ENCODE data around the gene VGLL4.

DNA sequence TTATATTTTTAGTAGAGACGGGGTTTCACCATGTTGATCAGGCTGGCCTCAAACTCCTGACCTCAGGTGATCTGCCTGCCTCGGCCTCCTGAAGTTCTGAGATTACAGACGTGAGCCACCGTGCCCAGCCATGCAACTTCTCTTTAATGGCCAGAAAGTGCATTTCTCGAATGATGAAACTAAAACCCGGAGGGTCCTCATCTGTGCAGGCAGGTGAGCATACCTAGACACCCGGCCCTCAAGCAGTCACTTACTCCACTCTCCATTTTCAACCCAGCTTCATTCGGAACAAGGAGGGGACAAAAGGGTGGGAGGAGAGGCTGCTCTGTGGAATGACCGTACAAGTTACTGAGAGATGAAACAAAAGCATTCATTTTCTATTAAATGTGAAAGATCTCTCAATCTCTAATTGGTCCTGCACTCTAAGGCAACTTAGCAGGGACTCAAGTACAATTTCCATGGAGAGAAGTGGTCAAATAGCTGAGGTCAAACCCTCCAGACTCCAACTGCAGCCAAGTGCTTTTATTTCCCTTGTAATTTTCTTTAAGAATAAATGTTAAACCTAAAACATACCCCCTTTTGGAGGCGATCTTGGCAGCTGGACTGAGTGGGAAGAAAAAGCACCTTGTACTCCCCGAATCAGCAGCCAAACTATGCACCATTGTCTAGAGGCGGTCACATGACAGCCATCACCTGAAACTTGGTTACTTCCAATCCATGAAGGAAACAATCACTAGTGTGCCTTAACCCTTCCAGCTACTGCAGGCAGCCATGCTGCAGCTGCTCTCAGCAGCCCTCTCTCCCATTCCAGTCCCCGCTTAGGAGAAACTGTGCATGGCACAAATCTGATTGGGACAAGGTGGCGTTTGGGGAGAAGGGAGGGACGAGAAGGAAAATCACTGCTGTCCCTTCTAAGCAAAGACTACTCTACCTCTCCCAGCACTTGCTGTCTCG lies 62.2 kb downstream of the VGLL4 start:
- TF ChIP-seq, protein P1, sequence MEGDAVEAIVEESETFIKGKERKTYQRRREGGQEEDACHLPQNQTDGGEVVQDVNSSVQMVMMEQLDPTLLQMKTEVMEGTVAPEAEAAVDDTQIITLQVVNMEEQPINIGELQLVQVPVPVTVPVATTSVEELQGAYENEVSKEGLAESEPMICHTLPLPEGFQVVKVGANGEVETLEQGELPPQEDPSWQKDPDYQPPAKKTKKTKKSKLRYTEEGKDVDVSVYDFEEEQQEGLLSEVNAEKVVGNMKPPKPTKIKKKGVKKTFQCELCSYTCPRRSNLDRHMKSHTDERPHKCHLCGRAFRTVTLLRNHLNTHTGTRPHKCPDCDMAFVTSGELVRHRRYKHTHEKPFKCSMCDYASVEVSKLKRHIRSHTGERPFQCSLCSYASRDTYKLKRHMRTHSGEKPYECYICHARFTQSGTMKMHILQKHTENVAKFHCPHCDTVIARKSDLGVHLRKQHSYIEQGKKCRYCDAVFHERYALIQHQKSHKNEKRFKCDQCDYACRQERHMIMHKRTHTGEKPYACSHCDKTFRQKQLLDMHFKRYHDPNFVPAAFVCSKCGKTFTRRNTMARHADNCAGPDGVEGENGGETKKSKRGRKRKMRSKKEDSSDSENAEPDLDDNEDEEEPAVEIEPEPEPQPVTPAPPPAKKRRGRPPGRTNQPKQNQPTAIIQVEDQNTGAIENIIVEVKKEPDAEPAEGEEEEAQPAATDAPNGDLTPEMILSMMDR (conservative IDR thresholded peaks at IDR 0.05; ENCODE audit: low read depth, low read length) = no peak
- TF ChIP-seq EZH2 (IDR thresholded peaks at IDR 0.05; ENCODE audit: low read length, unreplicated experiment) = no peak
- TF ChIP-seq EZH2phosphoT487 (IDR thresholded peaks at IDR 0.05; ENCODE audit: borderline replicate concordance, low read length) = no peak

Data from PC-3 (cell line).